Nephron progenitor cell (in vitro differentiated cells): ENCODE measurements around the gene CDH4.

Source experiments
- DNase-seq: peaks from one replicate; pipeline ENCODE4 v3.0.0; 2021
- H3K27ac Mint-ChIP-seq: 2 replicates; pipeline ENCODE4 v1.8.0; 2021; ENCODE audit warnings: mild to moderate bottlenecking, moderate library complexity, mixed read lengths
- H3K27me3 Mint-ChIP-seq: 2 replicates; pipeline ENCODE4 v1.8.0; 2021; ENCODE audit warnings: mild to moderate bottlenecking, low read depth, mixed read lengths; ENCODE audit not compliant: poor library complexity
- H3K36me3 Mint-ChIP-seq: 2 replicates; pipeline ENCODE4 v1.8.0; 2021; ENCODE audit warnings: low read depth, mixed read lengths
- H3K4me1 Mint-ChIP-seq: 2 replicates; pipeline ENCODE4 v1.8.0; 2021; ENCODE audit warnings: mixed read lengths
- H3K4me3 Mint-ChIP-seq: 2 replicates; pipeline ENCODE4 v1.8.0; 2021; ENCODE audit warnings: mild to moderate bottlenecking, moderate library complexity, mixed read lengths
- H3K9me3 Mint-ChIP-seq: 2 replicates; pipeline ENCODE4 v1.8.0; 2021; ENCODE audit warnings: mild to moderate bottlenecking, moderate library complexity, mixed read lengths
- TF ChIP-seq, protein P1 (sequence below): fragments of 200-600 bp; sonication (generic); IDR thresholded peaks from 2 replicates; pipeline ENCODE4 v1.5.0; 2021; ENCODE audit warnings: antibody characterized with exemption

Gene CDH4

GRCh38 chr20:61370841-61371303 is 118.8 kb downstream of the CDH4 start:
- H3K36me3 Mint-ChIP-seq = peaks cover 3% of the 10 kb centered on the region
- H3K27me3 Mint-ChIP-seq = peaks cover 12% of the 10 kb centered on the region
- peaks cover 30% of the 10 kb centered on the region for H3K4me1 Mint-ChIP-seq
- peak overlapping the region; percentile 44 for H3K4me3 Mint-ChIP-seq
- H3K27ac Mint-ChIP-seq = peak overlapping the region; percentile 62
- no peak for DNase-seq
- peaks cover 5% of the 10 kb centered on the region for H3K9me3 Mint-ChIP-seq
- TF ChIP-seq, protein P1, sequence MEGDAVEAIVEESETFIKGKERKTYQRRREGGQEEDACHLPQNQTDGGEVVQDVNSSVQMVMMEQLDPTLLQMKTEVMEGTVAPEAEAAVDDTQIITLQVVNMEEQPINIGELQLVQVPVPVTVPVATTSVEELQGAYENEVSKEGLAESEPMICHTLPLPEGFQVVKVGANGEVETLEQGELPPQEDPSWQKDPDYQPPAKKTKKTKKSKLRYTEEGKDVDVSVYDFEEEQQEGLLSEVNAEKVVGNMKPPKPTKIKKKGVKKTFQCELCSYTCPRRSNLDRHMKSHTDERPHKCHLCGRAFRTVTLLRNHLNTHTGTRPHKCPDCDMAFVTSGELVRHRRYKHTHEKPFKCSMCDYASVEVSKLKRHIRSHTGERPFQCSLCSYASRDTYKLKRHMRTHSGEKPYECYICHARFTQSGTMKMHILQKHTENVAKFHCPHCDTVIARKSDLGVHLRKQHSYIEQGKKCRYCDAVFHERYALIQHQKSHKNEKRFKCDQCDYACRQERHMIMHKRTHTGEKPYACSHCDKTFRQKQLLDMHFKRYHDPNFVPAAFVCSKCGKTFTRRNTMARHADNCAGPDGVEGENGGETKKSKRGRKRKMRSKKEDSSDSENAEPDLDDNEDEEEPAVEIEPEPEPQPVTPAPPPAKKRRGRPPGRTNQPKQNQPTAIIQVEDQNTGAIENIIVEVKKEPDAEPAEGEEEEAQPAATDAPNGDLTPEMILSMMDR = no peak

- DNase-seq = no peak
- peaks cover 30% of the 10 kb centered on the region for H3K4me1 Mint-ChIP-seq
- H3K36me3 Mint-ChIP-seq = no peaks in the 10 kb centered on the region
- H3K27ac Mint-ChIP-seq = peak overlapping the region; percentile 44
- TF ChIP-seq, protein P1 = no peak
- H3K4me3 Mint-ChIP-seq = no peak overlapping the region
- H3K27me3 Mint-ChIP-seq = peaks cover 12% of the 10 kb centered on the region
- H3K9me3 Mint-ChIP-seq = no peaks in the 10 kb centered on the region
These were observed 119.6 kb downstream of the CDH4 start for GRCh38 chr20:61371501-61372136.

- H3K9me3 Mint-ChIP-seq = no peaks in the 10 kb centered on the region
- no peak overlapping the region for H3K4me3 Mint-ChIP-seq
- peaks cover 12% of the 10 kb centered on the region for H3K27me3 Mint-ChIP-seq
- peak overlapping the region; percentile 44 for H3K27ac Mint-ChIP-seq
- peaks cover 30% of the 10 kb centered on the region for H3K4me1 Mint-ChIP-seq
- H3K36me3 Mint-ChIP-seq = no peaks in the 10 kb centered on the region
- TF ChIP-seq, protein P1 = no peak
- DNase-seq = no peak
These were observed 120.3 kb downstream of the CDH4 start for GRCh38 chr20:61372137-61373054.

DNA sequence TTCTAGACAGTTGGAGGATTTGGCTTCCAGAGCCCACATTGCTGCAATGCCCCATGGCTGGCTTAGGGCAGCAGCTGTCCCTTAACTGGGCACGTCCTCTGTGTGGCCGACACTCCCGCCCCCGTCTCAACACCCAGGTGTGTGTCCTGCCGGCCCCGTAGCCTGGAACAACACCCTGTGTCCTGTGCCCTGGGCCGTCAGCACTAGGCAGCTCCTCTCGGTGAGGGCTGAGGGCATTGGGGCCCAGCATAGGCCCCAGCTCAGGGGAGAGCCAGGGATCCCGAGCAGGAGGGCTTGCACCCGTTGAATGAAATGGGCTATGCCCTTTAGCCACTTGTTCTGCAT is 121.0 kb downstream of the CDH4 start:
- peaks cover 30% of the 10 kb centered on the region for H3K4me1 Mint-ChIP-seq
- no peaks in the 10 kb centered on the region for H3K36me3 Mint-ChIP-seq
- H3K9me3 Mint-ChIP-seq = no peaks in the 10 kb centered on the region
- DNase-seq = no peak
- TF ChIP-seq, protein P1 = no peak
- H3K27me3 Mint-ChIP-seq = peaks cover 12% of the 10 kb centered on the region
- H3K4me3 Mint-ChIP-seq = no peak overlapping the region
- H3K27ac Mint-ChIP-seq = no peak overlapping the region

GRCh38 chr20:61373956-61374545 is 122.0 kb downstream of the CDH4 start:
- H3K9me3 Mint-ChIP-seq = no peaks in the 10 kb centered on the region
- H3K4me3 Mint-ChIP-seq = no peak overlapping the region
- TF ChIP-seq, protein P1 = no peak
- H3K27me3 Mint-ChIP-seq = peaks cover 12% of the 10 kb centered on the region
- peaks cover 30% of the 10 kb centered on the region for H3K4me1 Mint-ChIP-seq
- no peaks in the 10 kb centered on the region for H3K36me3 Mint-ChIP-seq
- no peak overlapping the region for H3K27ac Mint-ChIP-seq
- no peak for DNase-seq
